SK-N-MC (cell line): Measurements from ENCODE around the gene CBX5.

Source experiments
- DNase-seq: peaks from one replicate; pipeline ENCODE4 v3.0.0-alpha.2; 2011; ENCODE audit warnings: low read depth, low spot score
- H3K27ac ChIP-seq: fragments of 200-600 bp; sonication (generic); 2 replicates; pipeline ENCODE4 v1.5.1; 2016; ENCODE audit warnings: mixed run types
- H3K36me3 ChIP-seq: fragments of 200-600 bp; sonication (generic); 2 replicates; pipeline ENCODE4 v1.6.1; 2017; ENCODE audit warnings: antibody characterized with exemption, low read length, mixed read lengths; ENCODE audit not compliant: insufficient read depth
- H3K4me3 ChIP-seq: fragments of 200-600 bp; sonication (generic); 2 replicates; pipeline ENCODE4 v1.5.1; 2016
- H3K9ac ChIP-seq: fragments of 200-600 bp; sonication (generic); 2 replicates; pipeline ENCODE4 v1.8.0; 2017; ENCODE audit warnings: mixed run types, mixed read lengths; ENCODE audit not compliant: insufficient read length
- H3K9me3 ChIP-seq: fragments of 200-600 bp; sonication (generic); 2 replicates; pipeline ENCODE4 v1.6.1; 2017; ENCODE audit warnings: low read depth, mild to moderate bottlenecking, antibody characterized with exemption, low read length, moderate library complexity, mixed read lengths
- EZH2 ChIP-seq: fragments of 200-600 bp; sonication (generic); IDR thresholded peaks from one replicate; pipeline ENCODE4 v1.6.1; 2017; ENCODE audit warnings: antibody characterized with exemption
- FOXP2 ChIP-seq: optimal IDR thresholded peaks from 2 replicates; pipeline ENCODE3; 2011; ENCODE audit warnings: mild to moderate bottlenecking, moderate library complexity; ENCODE audit not compliant: insufficient read depth; ENCODE audit errors: extremely low read length, control extremely low read depth
- POLR2AphosphoS5 ChIP-seq: IDR thresholded peaks from 2 replicates; pipeline ENCODE4 v1.6.1; 2012; ENCODE audit warnings: mild to moderate bottlenecking, low read depth, low read length, borderline replicate concordance

The CBX5 gene

GRCh38 chr12:54215989-54216796, 63.7 kb downstream of the CBX5 start:
- DNase-seq, result no peak
- Histone ChIP-seq H3K27ac (no peak overlapping the region), H3K36me3 (no peaks in the 10 kb centered on the region), H3K9me3 (no peaks in the 10 kb centered on the region), H3K9ac (no peak overlapping the region), H3K4me3 (peak overlapping the region; percentile 74)
- TF ChIP-seq EZH2, result no peak
- TF ChIP-seq POLR2AphosphoS5, result no peak

DNA sequence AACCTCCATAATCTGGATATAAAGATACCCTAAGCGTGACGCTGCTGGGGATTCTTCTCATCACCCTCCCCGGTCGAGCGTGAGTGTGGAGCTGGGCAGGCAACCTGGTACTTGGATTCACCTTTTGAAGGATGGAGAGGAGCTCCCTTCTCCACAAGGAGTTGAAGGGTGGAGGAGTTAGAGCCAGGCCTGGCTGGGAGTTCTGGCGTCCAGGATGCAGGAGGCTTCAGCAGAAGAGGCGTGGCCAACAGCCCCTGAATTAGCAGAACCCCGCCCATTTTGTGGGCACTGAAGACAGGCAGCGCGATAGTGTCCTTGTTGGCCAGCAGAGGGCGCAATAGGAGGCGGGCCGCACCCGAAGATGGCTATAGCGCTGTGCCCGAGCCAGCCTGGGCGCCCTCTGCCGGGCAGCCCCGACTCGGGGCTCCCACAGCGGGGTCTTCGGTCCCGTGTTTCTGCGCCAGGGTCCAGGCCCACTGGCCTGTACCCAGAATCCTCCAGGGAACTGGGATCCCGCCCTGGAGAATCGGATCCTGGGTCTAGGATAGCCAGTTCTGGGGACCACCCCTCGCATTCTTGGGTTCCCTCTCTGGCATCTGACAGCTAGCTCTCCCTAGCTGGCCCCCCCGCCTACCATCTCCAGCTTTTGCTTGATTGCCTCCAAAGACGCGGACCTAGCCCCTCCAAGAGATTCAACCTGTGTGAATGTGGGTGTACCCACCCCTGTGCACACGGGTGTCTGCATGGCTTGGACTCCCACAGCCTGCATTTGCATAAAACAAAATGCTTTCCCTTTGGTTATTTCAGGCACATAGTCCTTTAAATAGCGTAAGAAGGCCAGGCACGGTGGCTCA, 65.1 kb downstream of the CBX5 start:
- Histone ChIP-seq H3K36me3 (no peaks in the 10 kb centered on the region), H3K9ac (no peak overlapping the region), H3K27ac (no peak overlapping the region), H3K4me3 (peak overlapping the region; percentile 44), H3K9me3 (no peaks in the 10 kb centered on the region)
- DNase-seq, result peak; percentile 68
- TF ChIP-seq FOXP2, result no peak
- peak; percentile 31; the same call in 1 of the 2 replicates for TF ChIP-seq POLR2AphosphoS5

GRCh38 chr12:54213079-54213478, 66.8 kb downstream of the CBX5 start:
- Histone ChIP-seq H3K9ac (no peak overlapping the region), H3K4me3 (no peak overlapping the region), H3K27ac (no peak overlapping the region), H3K9me3 (no peaks in the 10 kb centered on the region), H3K36me3 (no peaks in the 10 kb centered on the region)
- TF ChIP-seq POLR2AphosphoS5, result no peak
- no peak for TF ChIP-seq FOXP2
- no peak for TF ChIP-seq EZH2
- no peak for DNase-seq

DNA sequence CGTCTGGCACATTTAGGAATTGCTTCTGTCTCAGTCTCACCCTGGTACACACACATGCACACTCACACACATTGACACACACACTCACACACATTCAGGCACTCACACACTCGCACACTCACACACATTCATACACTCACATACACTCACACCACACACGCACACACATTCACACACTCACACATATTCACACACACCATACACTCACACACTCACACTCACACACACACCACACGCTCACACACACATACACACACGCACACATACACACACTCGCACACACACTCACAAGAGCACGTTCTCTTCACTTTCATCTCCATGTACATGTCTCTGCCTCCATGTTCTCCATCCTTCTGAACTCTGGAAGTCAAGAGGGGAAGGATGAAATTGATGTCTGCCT, 68.0 kb downstream of the CBX5 start:
- TF ChIP-seq POLR2AphosphoS5 (no peak), FOXP2 (no peak), EZH2 (no peak)
- Histone ChIP-seq H3K36me3 (no peaks in the 10 kb centered on the region), H3K4me3 (no peak overlapping the region), H3K9ac (no peak overlapping the region), H3K27ac (no peak overlapping the region), H3K9me3 (no peaks in the 10 kb centered on the region)
- no peak for DNase-seq

DNA sequence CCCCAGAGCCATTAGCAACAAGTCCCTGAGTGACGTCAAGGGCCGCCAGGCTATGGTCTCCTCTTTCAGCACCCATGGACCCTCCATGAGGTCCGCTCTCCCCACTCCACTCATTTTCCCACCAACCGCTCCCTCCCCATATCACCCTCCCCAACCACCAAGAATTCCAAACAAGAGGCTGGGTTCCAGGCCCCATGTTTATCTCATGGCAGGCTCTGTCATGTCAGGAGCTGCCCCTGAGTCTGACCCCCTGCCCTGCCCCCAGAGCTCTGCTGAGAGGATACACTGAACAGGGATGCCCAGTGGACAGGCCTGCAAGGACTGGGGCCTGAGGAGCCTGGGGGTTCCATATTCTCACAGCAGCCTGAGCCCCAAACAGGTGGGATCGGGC, 69.5 kb downstream of the CBX5 start:
- H3K4me3 ChIP-seq, result no peak overlapping the region
- no peak overlapping the region for H3K9ac ChIP-seq
- H3K27ac ChIP-seq, result no peak overlapping the region
- no peaks in the 10 kb centered on the region for H3K9me3 ChIP-seq
- no peak for DNase-seq
- no peaks in the 10 kb centered on the region for H3K36me3 ChIP-seq
- TF ChIP-seq FOXP2 (no peak), POLR2AphosphoS5 (no peak), EZH2 (no peak)

DNA sequence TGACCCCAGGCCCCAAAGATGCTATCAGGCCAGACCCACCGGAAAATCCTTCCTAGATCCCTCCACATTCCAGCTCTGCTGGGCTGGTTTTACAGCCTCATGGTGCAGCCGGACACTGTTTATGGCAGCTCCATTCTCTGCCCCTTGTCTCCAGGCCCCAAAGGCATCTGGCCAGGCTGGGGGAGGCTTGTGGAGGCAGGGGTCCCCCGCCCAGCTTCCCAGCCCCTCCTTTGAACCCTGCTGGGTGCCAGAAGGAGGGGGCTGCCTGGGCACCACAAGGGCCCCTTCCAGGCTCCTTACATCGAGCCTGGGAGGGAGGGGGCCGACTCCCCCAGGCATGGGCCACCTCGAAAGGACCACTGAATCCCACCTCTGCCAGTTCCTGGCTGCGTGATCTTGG, 71.3 kb downstream of the CBX5 start:
- DNase-seq, result no peak
- Histone ChIP-seq H3K27ac (no peak overlapping the region), H3K9me3 (no peaks in the 10 kb centered on the region), H3K4me3 (no peak overlapping the region), H3K9ac (no peak overlapping the region), H3K36me3 (no peaks in the 10 kb centered on the region)
- TF ChIP-seq FOXP2, result no peak
- TF ChIP-seq POLR2AphosphoS5, result no peak
- TF ChIP-seq EZH2, result no peak

DNA sequence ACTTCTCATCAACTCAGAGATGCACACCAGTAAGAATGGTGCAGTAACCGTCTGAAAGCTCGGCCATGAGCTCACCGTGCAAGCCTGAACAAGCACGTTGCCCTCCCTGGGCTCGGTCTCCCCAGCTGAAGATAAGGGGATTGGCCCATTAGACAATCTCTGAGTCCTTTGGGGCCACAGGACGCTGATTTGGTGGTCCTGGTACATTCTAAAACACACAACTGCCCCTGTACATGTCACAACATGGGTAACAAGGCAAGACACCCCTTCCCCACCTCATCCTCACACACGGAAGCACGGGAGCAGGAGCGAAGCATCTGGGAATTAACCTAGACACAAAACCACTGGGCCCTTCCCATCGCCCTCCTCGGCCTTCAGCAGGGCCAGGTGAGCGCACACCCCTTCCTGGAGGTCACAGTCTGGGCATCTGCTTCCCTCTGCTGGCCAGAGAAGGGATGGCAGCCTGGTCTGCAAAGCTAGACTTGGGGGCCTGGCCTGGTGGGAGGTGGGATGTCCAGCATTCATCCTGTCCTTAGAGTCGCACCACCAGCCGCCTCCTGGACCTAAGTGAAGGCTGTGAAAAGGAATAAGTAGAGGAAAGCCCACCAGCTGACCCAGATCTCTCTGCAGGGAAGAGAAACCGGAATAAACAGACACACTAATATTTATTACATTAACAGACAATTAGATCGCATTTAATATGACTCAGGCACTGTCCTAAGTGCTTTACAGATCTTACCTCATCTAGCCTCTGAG, 72.2 kb downstream of the CBX5 start:
- no peak overlapping the region for H3K9ac ChIP-seq
- no peak for DNase-seq
- H3K4me3 ChIP-seq, result no peak overlapping the region
- no peaks in the 10 kb centered on the region for H3K36me3 ChIP-seq
- no peaks in the 10 kb centered on the region for H3K9me3 ChIP-seq
- no peak for TF ChIP-seq POLR2AphosphoS5
- TF ChIP-seq EZH2, result no peak
- TF ChIP-seq FOXP2, result no peak
- no peak overlapping the region for H3K27ac ChIP-seq

- no peaks in the 10 kb centered on the region for H3K36me3 ChIP-seq
- H3K9ac ChIP-seq, result no peak overlapping the region
- TF ChIP-seq POLR2AphosphoS5, result no peak
- no peak for TF ChIP-seq EZH2
- TF ChIP-seq FOXP2, result no peak
- H3K27ac ChIP-seq, result no peak overlapping the region
- H3K9me3 ChIP-seq, result no peaks in the 10 kb centered on the region
- no peak overlapping the region for H3K4me3 ChIP-seq
- no peak for DNase-seq
These were observed 73.1 kb downstream of the CBX5 start for GRCh38 chr12:54206791-54207190.
